ENCODE measurements around the gene KLRG1. TPM values are rescaled to one million over a fixed set of nuclear protein-coding genes. Genes with fewer than 3 reads are reported as not detected.

The KLRG1 gene
- total and polyA plus RNA-seq, 2 of the 4 experiments (the other 2 are of a cell fraction) = 0.36 to 0.54 TPM

- H3K9me3 ChIP-seq (ENCODE audit: control insufficient read depth, insufficient read depth, low read length) = no peaks in the 10 kb centered on the region
- H3K18ac ChIP-seq (ENCODE audit: low read depth, low read length) = peak within 1 kb of the TSS; percentile 33
- in situ Hi-C loops (cut with MboI; ENCODE audit: low sequenced_read_pairs) (no loop called here), dilution Hi-C loops (cut with HindIII; ENCODE audit: low sequenced_read_pairs, unreplicated experiment) (no loop called here), intact Hi-C loops (cut with micrococcal nuclease) (loop anchor here (1.0 to 2.0 kb wide), 2 partner anchors 35 to 90 kb away; partner anchors contain the start of gene PHC1)
- peak within 1 kb of the TSS; percentile 64 for H3K4me3 ChIP-seq (ENCODE audit: insufficient read depth, low read depth, low read length)
- H3K14ac ChIP-seq (replicated peaks; ENCODE audit: low read depth, low read length) = peak within 1 kb of the TSS; percentile 84
- no TSS peak for BruUV-seq (replicated peaks)
- peak within 1 kb of the TSS; percentile 86 for H4K91ac ChIP-seq (ENCODE audit: insufficient read depth, low read depth, low read length)
- peak within 1 kb of the TSS; percentile 88 for H3K4ac ChIP-seq (ENCODE audit: low read depth, low read length)
- H4K20me1 ChIP-seq (ENCODE audit: insufficient read depth, low read length) = peaks cover 18% of the 10 kb centered on the region; the same call in 1 of the 2 replicates
- 0% methylated on average over 19 of the region's 66 CpGs; no CpG with 5 or more reads in 1 of the 2 experiments for WGBS, 2 experiments (ENCODE audit: extremely low coverage in 2 of 2, insufficient read length in 1 of 2)
- peaks cover 4% of the 10 kb centered on the region for H3K36me3 ChIP-seq (ENCODE audit: control insufficient read depth, insufficient read depth, low read length)
- peak within 1 kb of the TSS; percentile 45; the same call in 1 of the 2 replicates for H2BK20ac ChIP-seq (ENCODE audit: low read depth, low read length)
- H3K23ac ChIP-seq (ENCODE audit: low read depth, low read length) = peak within 1 kb of the TSS; percentile 78
- POLR2A ChIA-PET (ENCODE audit: unreplicated experiment) = interaction anchor here (0.8 kb wide), 1 partner anchor 53 kb away, joined by 3 read pairs; no protein-coding TSS in a partner anchor
- peak within 1 kb of the TSS; percentile 98 for H2AFZ ChIP-seq (replicated peaks; ENCODE audit: low read length, poor library complexity)
- CTCF ChIA-PET = interaction anchor here (0.7 to 1.5 kb wide), 8 partner anchors 9 to 340 kb away, joined by 3 to 8 read pairs (median 3); no protein-coding TSS in a partner anchor
- peak within 1 kb of the TSS; percentile 93 for H2AK9ac ChIP-seq (replicated peaks; ENCODE audit: low read depth, low read length, poor library complexity)
- H3K4me1 ChIP-seq (ENCODE audit: control insufficient read depth, insufficient read depth, low read length) = no peaks in the 10 kb centered on the region
- H3K9me1 ChIP-seq (ENCODE audit: insufficient read depth, low read length) = no peaks in the 10 kb centered on the region; the same call in 1 of the 2 replicates
- peak within 1 kb of the TSS; percentile 79; the same call in 1 of the 3 replicates for H2BK15ac ChIP-seq (ENCODE audit: low read depth, low read length)
- H4K5ac ChIP-seq (ENCODE audit: low read depth, low read length) = peak within 1 kb of the TSS; percentile 70
- no peaks in the 10 kb centered on the region for H3K27me3 ChIP-seq (ENCODE audit: control insufficient read depth, insufficient read depth, low read length)
- DNase-seq (peak; percentile 92), ATAC-seq (ENCODE audit: low read depth) (peak; percentile 94)
- peaks cover 9 to 37% of the 10 kb centered on the region in 2 experiments; a peak in 3 of 4 replicates for H3K79me1 ChIP-seq (ENCODE audit: low read depth in 1 of 2, low read length in 2 of 2)
- H3K4me2 ChIP-seq (ENCODE audit: low read depth, low read length) = peak within 1 kb of the TSS; percentile 84
- 0 out of 2 replicates have a peak within 1 kb of the TSS, but pooled peaks have one; percentile 30 for H2AK5ac ChIP-seq (ENCODE audit: low read depth, low read length)
- H2BK5ac ChIP-seq (ENCODE audit: low read depth, low read length, poor library complexity, severe bottlenecking) = peak within 1 kb of the TSS; percentile 85
- H4K8ac ChIP-seq (ENCODE audit: low read depth in 2 of 2, low read length in 2 of 2) = peak within 1 kb of the TSS; percentile 69 to 92
- H2BK120ac ChIP-seq (ENCODE audit: low read depth, low read length) = peak within 1 kb of the TSS; percentile 93
- H3K9ac ChIP-seq (ENCODE audit: low read depth, low read length) = peak within 1 kb of the TSS; percentile 85
- H3K56ac ChIP-seq (ENCODE audit: extremely low read depth, insufficient read depth, low read length) = peak within 1 kb of the TSS; percentile 88
- H3K27ac ChIP-seq (ENCODE audit: insufficient read depth, low read length) = peak within 1 kb of the TSS; percentile 77
- peak; percentile 13 for TF ChIP-seq RCOR1 (IDR thresholded peaks at IDR 0.05; ENCODE audit: insufficient replicate concordance, low read length)
- TF ChIP-seq, protein P1, sequence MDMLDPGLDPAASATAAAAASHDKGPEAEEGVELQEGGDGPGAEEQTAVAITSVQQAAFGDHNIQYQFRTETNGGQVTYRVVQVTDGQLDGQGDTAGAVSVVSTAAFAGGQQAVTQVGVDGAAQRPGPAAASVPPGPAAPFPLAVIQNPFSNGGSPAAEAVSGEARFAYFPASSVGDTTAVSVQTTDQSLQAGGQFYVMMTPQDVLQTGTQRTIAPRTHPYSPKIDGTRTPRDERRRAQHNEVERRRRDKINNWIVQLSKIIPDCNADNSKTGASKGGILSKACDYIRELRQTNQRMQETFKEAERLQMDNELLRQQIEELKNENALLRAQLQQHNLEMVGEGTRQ (IDR thresholded peaks at IDR 0.05; ENCODE audit: low read depth, low read length) = peak; percentile 95
- TF ChIP-seq CTCF (conservative IDR thresholded peaks at IDR 0.05; ENCODE audit: low read depth, low read length) = peak; percentile 59
- no peak for TF ChIP-seq CHD1 (IDR thresholded peaks at IDR 0.05; ENCODE audit: low read depth, low read length)
- peak; percentile 92 for TF ChIP-seq MXI1 (IDR thresholded peaks at IDR 0.05; ENCODE audit: borderline replicate concordance, low read depth, low read length)
- peak; percentile 61; the same call in 1 of the 2 replicates for TF ChIP-seq MAZ (IDR thresholded peaks at IDR 0.05; ENCODE audit: borderline replicate concordance, low read depth, low read length)
- TF ChIP-seq SMC3 (IDR thresholded peaks at IDR 0.05; ENCODE audit: low read depth, low read length) = peak; percentile 21; the same call in 1 of the 2 replicates
- no peak for TF ChIP-seq CEBPB (IDR thresholded peaks at IDR 0.05; ENCODE audit: low read depth, low read length)
- TF ChIP-seq FOS (IDR thresholded peaks at IDR 0.05; ENCODE audit: low read depth, low read length) = no peak
- peak; percentile 84; the same call in 1 of the 2 replicates for TF ChIP-seq POLR2A (IDR thresholded peaks at IDR 0.05; ENCODE audit: low read depth, low read length)
- TF ChIP-seq, protein P2, sequence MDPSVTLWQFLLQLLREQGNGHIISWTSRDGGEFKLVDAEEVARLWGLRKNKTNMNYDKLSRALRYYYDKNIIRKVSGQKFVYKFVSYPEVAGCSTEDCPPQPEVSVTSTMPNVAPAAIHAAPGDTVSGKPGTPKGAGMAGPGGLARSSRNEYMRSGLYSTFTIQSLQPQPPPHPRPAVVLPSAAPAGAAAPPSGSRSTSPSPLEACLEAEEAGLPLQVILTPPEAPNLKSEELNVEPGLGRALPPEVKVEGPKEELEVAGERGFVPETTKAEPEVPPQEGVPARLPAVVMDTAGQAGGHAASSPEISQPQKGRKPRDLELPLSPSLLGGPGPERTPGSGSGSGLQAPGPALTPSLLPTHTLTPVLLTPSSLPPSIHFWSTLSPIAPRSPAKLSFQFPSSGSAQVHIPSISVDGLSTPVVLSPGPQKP (IDR thresholded peaks at IDR 0.05; ENCODE audit: borderline replicate concordance, low read depth, low read length) = no peak
- no peak for TF ChIP-seq NFE2L2 (IDR thresholded peaks at IDR 0.05; ENCODE audit: low read depth, low read length)
Observed at GRCh38 chr12:8949342-8950220, 39.8 kb upstream of the KLRG1 start, which contains the start of gene M6PR. M6PR (minus strand) TSS chr12:8949645; CDS start chr12:8946404, 3,241 bp downstream.

Measured in IMR-90 (cell line).